ENCODE results near the gene RNF213. TPM values are rescaled to one million over a fixed set of nuclear protein-coding genes. Genes with fewer than 3 reads are reported as not detected.

Gene RNF213
- total and polyA plus RNA-seq, 2 of the 8 experiments (the other 6 are each of a cell fraction or from before 2014, with no cell fraction given) = 33.8 to 62.8 TPM

DNA sequence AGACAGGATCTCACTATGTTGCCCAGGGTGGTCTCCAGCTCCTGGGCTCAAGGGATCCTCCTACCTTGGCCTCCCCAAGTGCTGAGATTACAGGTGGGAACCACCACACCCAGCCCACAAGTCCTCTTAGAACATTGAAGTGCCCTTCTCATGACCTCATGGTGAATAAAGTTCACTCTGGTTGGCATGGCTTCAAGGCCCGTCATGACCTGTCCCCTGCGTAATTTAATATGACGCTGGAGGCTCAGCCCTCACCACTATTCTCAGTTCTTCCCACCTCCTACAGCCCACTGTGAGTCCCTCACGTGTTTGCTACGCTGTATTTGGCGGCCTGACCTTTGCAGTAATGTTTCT lies 156.3 kb downstream of the RNF213 start:
- no peak overlapping the region for H3K23ac ChIP-seq (ENCODE audit: insufficient read length)
- H4K20me1 ChIP-seq (replicated peaks in 1 of 2; ENCODE audit: control insufficient read depth in 1 of 2, insufficient read depth in 2 of 2, low read length in 2 of 2) = peaks cover 4 to 11% of the 10 kb centered on the region in 2 experiments
- peaks cover 11% of the 10 kb centered on the region; the same call in 1 of the 2 replicates for H3K23me2 ChIP-seq (ENCODE audit: low read depth, low read length)
- no peak overlapping the region for H4K5ac ChIP-seq (ENCODE audit: insufficient read length, low read depth, low read length)
- H3K4me1 ChIP-seq (replicated peaks in 1 of 4; ENCODE audit: control insufficient read depth in 3 of 4, insufficient read depth in 4 of 4, low read length in 3 of 4) = peaks cover 0 to 3% (median under 1%) of the 10 kb centered on the region in 4 experiments; a peak in 4 of 7 replicates
- H4K91ac ChIP-seq (replicated peaks; ENCODE audit: insufficient read length, low read length) = no peak overlapping the region
- H3K36me3 ChIP-seq (ENCODE audit: control insufficient read depth in 2 of 4, insufficient read depth in 4 of 4, low read length in 3 of 4) = peaks cover 0 to 3% (median 0%) of the 10 kb centered on the region in 4 experiments; a peak in 1 of 8 replicates
- H3K27ac ChIP-seq (ENCODE audit: low read depth, low read length) = no peak overlapping the region; the same call in 1 of the 2 replicates
- no peak overlapping the region for H2BK20ac ChIP-seq (ENCODE audit: low read length)
- H3K9ac ChIP-seq (replicated peaks in 1 of 4; ENCODE audit: extremely low read depth in 1 of 4, low read depth in 3 of 4, low read length in 3 of 4) = no peak overlapping the region
- H2AK5ac ChIP-seq (ENCODE audit: low read depth, low read length) = no peak overlapping the region
- CTCF ChIA-PET (ENCODE audit: partially characterized antibody) = interaction anchor here (1.0 to 1.2 kb wide), 2 partner anchors 9 to 10 kb away, joined by 3 to 4 read pairs; no protein-coding TSS in a partner anchor
- no peak overlapping the region for H3K18ac ChIP-seq (ENCODE audit: extremely low read depth, low read length)
- H4K8ac ChIP-seq (ENCODE audit: extremely low read depth, insufficient read depth, low read length) = no peak overlapping the region; the same call in 1 of the 2 replicates
- H2BK12ac ChIP-seq (ENCODE audit: low read depth, low read length) = no peak overlapping the region
- FAIRE-seq (no peak), DNase-seq (ENCODE audit: low read depth in 1 of 2, low spot score in 2 of 2) (no peak)
- H2BK5ac ChIP-seq (ENCODE audit: low read depth, low read length) = no peak overlapping the region
- WGBS, 2 experiments (ENCODE audit: extremely low coverage in 1 of 2, insufficient coverage in 1 of 2, insufficient read length in 1 of 2, insufficient replicate concordance in 2 of 2, low coverage in 1 of 2, low lambda C conversion rate in 2 of 2, missing lambda C conversion rate in 1 of 2) = 91% methylated on average over 6 of the region's 6 CpGs; no CpG with 5 or more reads in 1 of the 2 experiments
- no peak overlapping the region; a peak in 1 of 4 replicates for H3K4me2 ChIP-seq (ENCODE audit: insufficient read depth in 1 of 2, low read depth in 2 of 2, low read length in 2 of 2)
- no peaks in the 10 kb centered on the region; the same call in 1 of the 2 replicates for H3K79me1 ChIP-seq (ENCODE audit: low read depth, low read length)
- no peaks in the 10 kb centered on the region for H3K9me3 ChIP-seq (ENCODE audit: insufficient read depth in 2 of 2, low read depth in 1 of 2, low read length in 1 of 2)
- no peak overlapping the region for H2BK120ac ChIP-seq (replicated peaks; ENCODE audit: low read depth, low read length)
- H3K79me2 ChIP-seq (ENCODE audit: control insufficient read depth in 1 of 2, insufficient read depth in 2 of 2, low read length in 2 of 2) = no peaks in the 10 kb centered on the region
- no peak overlapping the region for H3K4ac ChIP-seq (replicated peaks; ENCODE audit: insufficient read length, low read depth, low read length)
- no peak overlapping the region for H2AFZ ChIP-seq (ENCODE audit: low read length)
- no peak overlapping the region for H3K56ac ChIP-seq (replicated peaks; ENCODE audit: insufficient read length, low read depth, low read length)
- no peak overlapping the region for H3K14ac ChIP-seq (ENCODE audit: insufficient read length)
- TF ChIP-seq EZH2 (IDR thresholded peaks at IDR 0.05; ENCODE audit: low read depth, low read length, severe bottlenecking) = no peak
- POLR2A ChIA-PET (ENCODE audit: partially characterized antibody) = interaction anchor here (1.6 kb wide), 1 partner anchor 271 kb away, joined by 3 read pairs; no protein-coding TSS in a partner anchor
- H3K4me3 ChIP-seq (ENCODE audit: extremely low read depth in 1 of 4, insufficient read depth in 2 of 4, low read depth in 3 of 4, low read length in 4 of 4) = no peak overlapping the region
- H2BK15ac ChIP-seq (ENCODE audit: low read length) = no peak overlapping the region
- H3K27me3 ChIP-seq (replicated peaks in 1 of 4; ENCODE audit: control insufficient read depth in 3 of 4, extremely low read depth in 1 of 4, insufficient read depth in 3 of 4, low read length in 3 of 4) = peaks cover 1 to 13% (median 9%) of the 10 kb centered on the region in 4 experiments

Measured in H1 (cell line).